NCI-H460 (cell line): ENCODE measurements around the gene LAGE3. TPM values are rescaled to one million over a fixed set of nuclear protein-coding genes. Genes with fewer than 3 reads are reported as not detected.

Experiments used
- DNase-seq: peaks from one replicate; pipeline ENCODE4 v3.0.0-alpha.2; 2016; ENCODE audit warnings: low read depth; ENCODE audit errors: extremely low read depth
- total RNA-seq: library from RNA; depleted of rRNA; stranded (reverse); fragments of >200 nt; shearing (Covaris generic); gene quantifications from 2 replicates; pipeline ENCODE4 v1.2.3, GENCODE V29; 2014

The LAGE3 gene
- total RNA-seq, 1 experiment from 2014 or later, result 35.4 TPM

GRCh38 chrX:154481911-154482601 lies 3.0 kb upstream of the LAGE3 start:
- DNase-seq, result no peak

DNA sequence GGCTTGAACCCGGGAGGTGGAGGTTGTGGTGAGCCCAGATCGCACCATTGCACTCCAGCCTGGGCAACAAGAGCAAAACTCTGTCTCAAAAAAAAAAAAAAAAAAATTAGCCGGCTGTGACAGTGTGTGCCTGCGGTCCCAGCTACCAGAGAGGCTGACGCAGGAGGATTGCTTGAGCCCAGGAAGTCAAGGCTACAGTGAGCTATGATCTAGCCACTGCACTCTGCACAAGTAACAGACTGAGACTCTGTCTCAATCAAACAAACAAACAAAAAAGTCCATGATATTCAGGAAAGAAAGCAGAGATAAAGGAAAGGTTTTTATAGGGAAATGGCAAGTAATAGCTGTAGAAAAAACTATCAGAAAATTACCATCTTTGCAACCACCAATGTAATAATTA lies 2.1 kb upstream of the LAGE3 start:
- DNase-seq, result no peak

- no peak for DNase-seq
Measured at GRCh38 chrX:154477891-154478477, 1.1 kb downstream of the LAGE3 start.

DNA sequence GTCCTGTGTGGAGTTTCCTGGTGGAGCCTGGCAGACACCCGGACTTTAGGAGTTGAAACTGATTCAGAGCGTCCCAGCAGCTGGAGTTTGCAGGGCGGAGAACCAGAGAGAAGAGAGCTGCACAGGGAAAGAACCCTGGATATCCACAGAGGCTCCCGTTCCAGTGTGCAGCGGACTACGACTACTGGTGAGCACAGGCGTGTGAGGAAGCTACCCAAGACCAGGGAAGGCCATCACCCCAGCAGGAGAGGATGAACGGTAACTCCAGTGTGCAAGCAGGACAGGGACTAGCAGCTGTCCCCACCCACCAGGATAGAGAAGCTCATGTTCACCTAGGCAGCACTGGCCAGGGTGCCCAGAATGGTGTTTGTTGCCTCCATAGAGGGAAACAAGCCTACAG lies 2.3 kb downstream of the LAGE3 start:
- no peak for DNase-seq

DNA sequence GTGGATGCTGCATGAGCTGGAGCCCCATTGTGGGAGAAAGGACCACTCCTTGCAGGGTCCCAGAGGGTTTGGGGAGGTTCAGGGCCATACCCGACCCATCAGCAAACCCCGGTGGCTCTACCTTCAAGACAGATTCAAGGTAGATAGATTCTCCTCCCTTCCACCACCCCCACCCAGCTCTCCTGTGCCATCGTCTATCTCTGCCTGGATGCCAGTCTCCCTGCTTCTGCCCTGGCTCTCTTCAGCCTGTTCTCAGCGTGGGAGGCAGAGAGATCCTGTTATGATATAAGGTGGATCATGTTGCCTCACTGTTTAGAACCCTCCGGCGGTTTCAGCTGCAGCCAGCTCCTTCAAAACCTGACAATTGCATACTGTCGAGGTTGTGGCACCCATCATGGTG lies 5.4 kb downstream of the LAGE3 start:
- DNase-seq, result no peak

GRCh38 chrX:154472685-154473632 lies 6.1 kb downstream of the LAGE3 start:
- DNase-seq, result no peak

DNA sequence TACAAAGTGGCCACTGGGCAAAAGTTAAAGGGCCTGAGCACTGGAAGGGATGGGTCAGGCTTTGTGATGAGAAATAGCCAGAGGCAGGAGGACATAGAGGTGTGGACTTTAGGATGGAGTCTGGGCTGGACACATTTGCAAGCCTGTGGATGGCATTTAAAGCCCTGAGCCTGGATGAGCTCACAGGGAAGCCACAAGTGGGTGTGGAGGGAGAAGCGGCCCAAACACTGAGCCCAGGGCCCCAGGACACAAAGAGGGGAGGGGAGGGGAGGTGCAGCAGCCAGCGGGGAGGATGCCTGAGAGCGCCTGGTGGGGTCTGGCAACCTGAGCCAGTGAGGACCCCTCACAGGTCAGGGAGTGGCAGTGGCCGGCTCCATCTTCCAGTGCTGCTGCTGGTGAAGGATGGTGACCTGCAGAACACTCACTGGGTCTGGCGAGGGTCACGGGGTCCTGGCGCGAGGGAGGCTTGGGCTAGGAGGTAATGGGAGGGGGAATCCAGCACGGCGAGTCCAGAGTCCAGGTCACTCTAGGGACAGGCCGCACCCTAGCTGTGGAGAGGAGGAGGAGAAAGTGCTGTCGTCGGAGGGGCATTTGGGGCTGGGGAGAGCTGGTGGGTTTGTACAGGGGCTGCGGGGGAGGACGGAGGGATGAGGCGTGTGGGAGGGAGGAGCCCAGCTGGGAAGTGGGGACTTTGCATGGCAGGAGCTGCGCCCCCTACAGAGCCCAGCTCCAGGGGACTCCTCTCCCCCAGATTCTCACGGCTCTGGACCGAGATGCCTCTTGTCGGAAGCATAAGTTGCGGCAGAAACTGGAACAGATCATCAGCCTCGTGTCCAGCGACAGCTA lies 7.0 kb downstream of the LAGE3 start:
- no peak for DNase-seq

- no peak for DNase-seq
Measured at GRCh38 chrX:154470914-154471568, 8.0 kb downstream of the LAGE3 start.

- DNase-seq, result no peak
Measured at GRCh38 chrX:154470434-154470833, 8.6 kb downstream of the LAGE3 start.

DNA sequence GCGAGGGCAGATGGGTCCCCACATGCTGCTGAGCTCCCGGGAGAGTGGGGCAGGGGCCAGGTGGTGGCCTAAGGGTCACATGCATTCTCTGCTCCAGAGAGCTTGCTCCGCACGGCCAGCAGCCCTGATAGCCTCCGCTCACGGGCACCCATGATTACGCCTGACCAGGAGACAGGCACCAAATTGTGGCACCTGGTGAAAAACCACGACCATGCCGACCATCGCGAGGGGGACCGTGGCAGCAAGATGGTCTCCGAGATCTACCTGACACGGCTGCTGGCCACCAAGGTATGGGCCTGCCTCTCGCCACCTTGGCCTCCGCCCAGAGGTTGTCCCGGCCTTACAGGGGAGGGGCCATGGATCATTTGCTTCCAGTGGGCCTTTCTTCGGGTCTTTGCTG lies 9.2 kb downstream of the LAGE3 start:
- DNase-seq, result no peak

DNA sequence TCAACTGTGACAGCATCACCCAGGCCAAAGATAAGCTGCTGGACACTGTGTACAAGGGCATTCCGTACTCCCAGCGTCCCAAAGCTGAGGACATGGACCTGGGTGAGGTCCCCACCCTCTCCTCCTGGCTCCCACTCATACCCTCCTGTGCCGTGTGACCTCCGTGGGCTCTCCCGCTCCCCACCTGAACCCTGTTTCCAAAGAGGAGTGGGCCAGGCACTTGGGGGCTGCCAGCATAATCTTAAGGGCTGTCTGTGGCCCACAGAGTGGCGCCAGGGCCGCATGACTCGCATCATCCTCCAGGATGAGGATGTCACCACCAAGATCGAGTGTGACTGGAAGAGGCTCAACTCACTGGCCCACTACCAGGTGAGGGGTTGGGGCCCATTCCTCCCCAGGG lies 10.0 kb downstream of the LAGE3 start:
- no peak for DNase-seq

- no peak for DNase-seq
Measured at GRCh38 chrX:154468217-154468616, 10.9 kb downstream of the LAGE3 start.

- DNase-seq, result no peak
Measured at GRCh38 chrX:154467556-154467955, 11.5 kb downstream of the LAGE3 start.

DNA sequence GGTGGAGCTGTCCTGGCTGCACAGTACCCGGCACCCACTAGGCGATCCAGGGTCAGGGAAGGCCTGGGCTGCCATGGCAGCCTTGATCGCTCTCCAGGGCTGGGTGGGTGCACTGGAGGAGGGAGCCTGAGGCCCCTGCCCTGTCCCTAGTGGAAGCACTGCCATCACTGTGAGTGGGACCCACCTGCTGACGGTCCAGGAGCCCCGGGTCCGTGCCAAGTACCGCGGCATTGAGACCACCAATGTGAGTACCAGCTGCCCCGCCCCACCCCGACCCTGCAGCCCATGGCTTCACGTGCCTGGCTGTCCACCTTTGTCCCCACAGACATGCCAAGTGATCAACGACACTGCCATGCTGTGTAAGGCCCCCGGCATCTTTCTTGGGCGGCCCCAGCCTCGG lies 12.2 kb downstream of the LAGE3 start:
- no peak for DNase-seq

GRCh38 chrX:154466036-154466435 lies 13.0 kb downstream of the LAGE3 start:
- no peak for DNase-seq

GRCh38 chrX:154465601-154466000 lies 13.5 kb downstream of the LAGE3 start:
- no peak for DNase-seq

DNA sequence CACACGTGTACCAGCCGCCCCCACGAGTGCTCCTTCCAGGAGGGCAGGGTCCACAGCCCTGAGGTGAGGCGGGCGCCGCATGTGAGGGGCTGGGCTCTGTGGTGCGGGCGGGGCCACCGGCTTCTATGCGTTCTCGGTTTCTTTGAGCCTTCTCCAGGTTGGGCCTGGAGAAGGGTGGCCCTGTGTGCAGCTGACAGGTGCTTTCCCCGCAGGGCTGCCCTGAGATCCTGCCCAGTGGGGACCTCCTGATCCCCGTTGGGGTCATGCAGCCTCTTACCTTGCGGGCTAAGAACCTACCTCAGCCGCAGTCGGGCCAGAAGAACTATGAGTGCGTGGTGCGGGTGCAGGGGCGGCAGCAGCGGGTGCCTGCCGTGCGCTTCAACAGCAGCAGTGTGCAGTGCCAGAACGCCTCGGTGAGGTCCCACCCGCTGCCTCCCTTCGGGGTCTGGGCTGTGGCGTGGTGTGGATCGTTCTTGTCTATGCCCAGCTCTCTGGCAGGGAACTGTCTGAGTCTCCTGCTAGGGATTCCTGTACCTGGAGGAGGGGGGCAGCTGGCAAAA lies 14.2 kb downstream of the LAGE3 start:
- no peak for DNase-seq

DNA sequence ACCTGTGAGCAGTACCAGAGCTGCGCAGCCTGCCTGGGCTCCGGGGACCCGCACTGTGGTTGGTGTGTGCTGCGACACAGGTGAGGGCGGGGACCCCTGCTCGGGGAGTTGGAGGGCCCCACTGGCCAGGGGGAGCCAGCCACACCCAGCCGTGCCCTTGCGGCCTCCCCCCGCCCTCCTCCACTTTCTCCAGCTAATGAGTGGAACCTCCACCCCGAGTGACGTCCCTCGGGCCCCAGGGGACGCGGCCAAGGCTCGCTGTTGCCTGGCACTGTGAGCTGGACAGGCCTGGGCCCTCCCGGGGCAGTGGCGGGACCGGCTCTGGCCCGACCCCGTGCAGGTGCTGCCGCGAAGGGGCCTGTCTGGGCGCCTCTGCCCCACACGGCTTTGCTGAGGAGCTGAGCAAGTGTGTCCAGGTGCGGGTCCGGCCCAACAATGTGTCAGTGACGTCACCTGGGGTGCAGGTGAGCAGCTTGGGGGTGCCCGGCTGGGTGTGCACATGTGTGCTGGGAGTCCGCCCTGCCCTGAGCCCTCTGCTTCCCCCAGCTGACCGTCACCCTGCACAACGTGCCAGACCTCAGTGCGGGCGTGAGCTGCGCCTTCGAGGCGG lies 15.4 kb downstream of the LAGE3 start:
- DNase-seq, result no peak

- DNase-seq, result no peak
Measured at GRCh38 chrX:154462396-154462795, 16.7 kb downstream of the LAGE3 start.
